Measurements from ENCODE around the gene CTIF.

CTIF gene

DNA sequence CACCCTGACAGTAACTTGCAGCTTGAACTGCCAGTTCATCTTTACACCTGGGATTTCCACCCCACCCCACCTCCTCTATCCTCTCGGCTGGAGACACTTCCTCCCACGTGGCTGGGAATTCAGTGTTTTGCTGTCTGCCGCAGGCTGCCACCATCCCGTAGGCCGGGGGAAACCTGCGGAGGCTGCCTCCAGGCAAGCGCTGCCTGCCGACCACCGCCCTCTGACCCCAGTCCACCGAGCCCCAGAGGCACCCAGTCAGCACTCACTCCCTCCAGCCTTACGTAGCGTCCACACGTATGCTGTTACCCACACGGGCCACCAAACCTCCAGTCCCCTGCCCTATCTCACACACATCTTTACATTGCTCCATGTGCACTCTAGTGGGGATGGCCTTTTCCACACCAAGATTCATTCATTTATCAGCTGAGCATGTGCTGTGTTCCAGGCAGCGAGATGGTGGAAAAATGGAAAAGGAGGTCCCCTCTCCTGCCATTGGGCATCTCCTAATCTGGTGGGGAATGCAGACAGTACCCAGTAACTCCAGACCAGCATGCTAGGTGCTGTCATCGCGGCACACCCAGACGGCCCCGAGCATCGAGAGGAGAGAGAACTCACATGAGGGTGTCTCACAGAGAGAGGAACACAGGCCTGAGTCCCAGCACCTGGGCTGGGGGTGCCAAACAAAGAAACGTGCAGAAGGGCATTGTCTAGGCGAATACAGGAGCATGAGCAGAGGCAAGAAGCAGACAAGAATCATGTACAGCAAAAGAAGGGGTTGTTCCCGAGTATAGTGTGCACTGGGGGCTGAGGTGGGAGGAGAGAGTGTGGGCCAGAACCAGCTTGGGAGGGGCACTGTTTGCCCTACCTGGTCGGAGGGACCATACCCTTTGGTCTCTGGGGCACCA, 245.0 kb downstream of the CTIF start:
- TF ChIP-seq EGR1 (IDR thresholded peaks at IDR 0.05) (no peak), REST (IDR thresholded peaks at IDR 0.05; ENCODE audit: low read depth) (no peak), ZBTB7A (IDR thresholded peaks at IDR 0.05; ENCODE audit: low read depth) (no peak), MAX (IDR thresholded peaks at IDR 0.05) (no peak), CEBPB (IDR thresholded peaks at IDR 0.05) (no peak), TAF1 (IDR thresholded peaks at IDR 0.05; ENCODE audit: low read depth) (no peak), RAD21 (IDR thresholded peaks at IDR 0.05; ENCODE audit: low read depth) (no peak), USF1 (IDR thresholded peaks at IDR 0.05) (no peak), YY1 (IDR thresholded peaks at IDR 0.05; ENCODE audit: low read depth) (no peak), TEAD4 (IDR thresholded peaks at IDR 0.05) (no peak), NFIC (IDR thresholded peaks at IDR 0.05) (no peak), EP300 (IDR thresholded peaks at IDR 0.05; ENCODE audit: borderline replicate concordance) (no peak), TCF12 (IDR thresholded peaks at IDR 0.05; ENCODE audit: low read depth) (no peak), FOXM1 (IDR thresholded peaks at IDR 0.05; ENCODE audit: borderline replicate concordance, low read depth) (no peak)

DNA sequence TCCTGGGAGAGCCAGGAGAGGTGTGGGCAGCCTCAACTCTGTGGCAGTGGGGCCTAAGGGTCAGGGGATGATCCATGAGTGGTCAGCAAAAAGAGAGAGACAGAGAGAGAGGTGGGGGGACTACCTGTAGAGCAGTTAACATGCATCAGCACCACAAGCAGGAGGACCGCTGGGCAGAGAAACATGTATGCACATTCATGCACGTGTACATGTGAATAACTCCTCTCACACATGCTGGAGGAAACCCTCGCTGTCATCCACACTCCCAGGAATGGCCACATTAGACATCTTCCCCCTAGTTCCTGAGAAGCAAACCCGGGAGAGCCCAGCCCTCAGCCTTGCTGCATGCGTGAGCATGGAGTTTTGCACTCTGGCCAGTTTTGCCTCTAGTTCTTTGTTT, 245.8 kb downstream of the CTIF start:
- no peak for TF ChIP-seq USF1 (IDR thresholded peaks at IDR 0.05)
- no peak for TF ChIP-seq TCF12 (IDR thresholded peaks at IDR 0.05; ENCODE audit: low read depth)

- TF ChIP-seq RAD21 (IDR thresholded peaks at IDR 0.05; ENCODE audit: low read depth) (no peak), ZBTB7A (IDR thresholded peaks at IDR 0.05; ENCODE audit: low read depth) (no peak), CEBPB (IDR thresholded peaks at IDR 0.05) (no peak), EGR1 (IDR thresholded peaks at IDR 0.05) (no peak), TEAD4 (IDR thresholded peaks at IDR 0.05) (no peak), CREB1 (IDR thresholded peaks at IDR 0.05; ENCODE audit: low read depth) (no peak), REST (IDR thresholded peaks at IDR 0.05; ENCODE audit: low read depth) (no peak), TCF12 (IDR thresholded peaks at IDR 0.05; ENCODE audit: low read depth) (no peak), MAX (IDR thresholded peaks at IDR 0.05) (no peak), EP300 (IDR thresholded peaks at IDR 0.05; ENCODE audit: borderline replicate concordance) (no peak), TAF1 (IDR thresholded peaks at IDR 0.05; ENCODE audit: low read depth) (no peak), YY1 (IDR thresholded peaks at IDR 0.05; ENCODE audit: low read depth) (no peak), USF1 (IDR thresholded peaks at IDR 0.05) (no peak), NFIC (IDR thresholded peaks at IDR 0.05) (no peak), FOXM1 (IDR thresholded peaks at IDR 0.05; ENCODE audit: borderline replicate concordance, low read depth) (no peak)
These were observed 246.3 kb downstream of the CTIF start for GRCh38 chr18:48785091-48785614.

GRCh38 chr18:48785736-48786454, 247.1 kb downstream of the CTIF start:
- no peak for TF ChIP-seq YY1 (IDR thresholded peaks at IDR 0.05; ENCODE audit: low read depth)
- TF ChIP-seq CEBPB (IDR thresholded peaks at IDR 0.05) = no peak
- no peak for TF ChIP-seq EGR1 (IDR thresholded peaks at IDR 0.05)
- no peak for TF ChIP-seq NFIC (IDR thresholded peaks at IDR 0.05)
- TF ChIP-seq EP300 (IDR thresholded peaks at IDR 0.05; ENCODE audit: borderline replicate concordance) = no peak
- no peak for TF ChIP-seq RAD21 (IDR thresholded peaks at IDR 0.05; ENCODE audit: low read depth)
- TF ChIP-seq REST (IDR thresholded peaks at IDR 0.05; ENCODE audit: low read depth) = no peak
- no peak for TF ChIP-seq TEAD4 (IDR thresholded peaks at IDR 0.05)
- TF ChIP-seq ZBTB7A (IDR thresholded peaks at IDR 0.05; ENCODE audit: low read depth) = no peak
- TF ChIP-seq MAX (IDR thresholded peaks at IDR 0.05) = no peak
- no peak for TF ChIP-seq TAF1 (IDR thresholded peaks at IDR 0.05; ENCODE audit: low read depth)
- no peak for TF ChIP-seq CREB1 (IDR thresholded peaks at IDR 0.05; ENCODE audit: low read depth)
